Measurements from ENCODE around the gene PSMA4.
"Not testable (repeated sequence)": the region's sequence is repeated elsewhere in the genome, so short reads cannot be mapped to it uniquely, and the experiment has no call there.

PSMA4 gene

DNA sequence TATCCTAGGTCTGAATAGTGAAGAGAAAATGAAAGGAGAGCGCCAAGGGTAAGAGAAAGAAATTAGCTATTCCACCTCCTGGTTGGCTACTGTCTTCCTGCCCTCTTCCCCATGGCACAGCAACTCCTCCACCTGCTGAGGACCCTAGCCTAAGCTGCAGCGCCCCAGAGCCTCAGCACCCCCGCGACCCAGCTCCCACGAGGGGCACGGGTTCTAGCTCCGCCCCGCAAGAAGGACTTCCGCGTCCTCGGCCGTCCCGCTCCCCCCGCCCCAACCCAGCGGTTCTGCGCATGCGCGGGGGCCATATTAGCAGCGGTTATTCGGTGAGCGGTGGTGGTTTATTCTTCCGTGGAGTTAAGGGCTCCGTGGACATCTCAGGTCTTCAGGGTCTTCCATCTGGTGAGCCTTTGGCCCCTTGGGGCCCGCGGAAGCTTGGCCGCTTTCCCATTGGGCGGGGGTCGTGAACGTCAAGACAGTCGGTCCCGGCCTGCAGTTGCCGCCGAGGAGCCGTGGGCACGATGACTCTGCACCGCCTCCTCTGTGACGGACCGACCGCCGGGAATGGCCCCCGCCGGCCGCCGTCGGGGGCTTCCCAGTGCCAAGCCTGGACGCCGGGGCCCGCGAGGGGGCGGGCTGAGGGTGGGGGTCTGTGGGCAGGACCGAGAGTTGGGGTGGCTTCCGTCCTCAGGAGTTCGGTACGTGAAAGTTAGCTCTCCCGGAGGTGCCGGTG is at the start of gene PSMA4:
Gene PSMA4, plus strand, starts transcription at position 304 of the 730 bp plus-strand sequence. CDS start 1,484 bp downstream, outside the sequence.
- DNase-seq: peak; percentile 57

DNA sequence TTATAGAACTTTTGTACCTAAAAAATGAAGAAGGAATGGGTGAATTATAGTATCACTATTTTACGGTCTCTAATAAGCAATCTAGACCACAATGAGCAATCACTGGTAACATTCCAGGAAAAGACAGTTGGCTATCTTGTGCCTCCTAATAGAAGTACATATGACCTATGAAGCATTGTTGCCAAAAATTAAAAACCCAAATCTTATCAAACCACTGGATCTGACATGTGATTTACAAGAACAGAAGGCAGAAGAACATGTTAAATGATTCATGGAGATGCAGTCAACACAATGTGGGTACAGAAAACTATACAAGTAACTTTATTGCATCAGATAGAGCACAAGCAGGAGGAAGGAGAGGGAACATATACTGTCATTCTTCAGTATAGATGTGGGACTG is 47.4 kb upstream of the PSMA4 start:
- DNase-seq: no peak

DNA sequence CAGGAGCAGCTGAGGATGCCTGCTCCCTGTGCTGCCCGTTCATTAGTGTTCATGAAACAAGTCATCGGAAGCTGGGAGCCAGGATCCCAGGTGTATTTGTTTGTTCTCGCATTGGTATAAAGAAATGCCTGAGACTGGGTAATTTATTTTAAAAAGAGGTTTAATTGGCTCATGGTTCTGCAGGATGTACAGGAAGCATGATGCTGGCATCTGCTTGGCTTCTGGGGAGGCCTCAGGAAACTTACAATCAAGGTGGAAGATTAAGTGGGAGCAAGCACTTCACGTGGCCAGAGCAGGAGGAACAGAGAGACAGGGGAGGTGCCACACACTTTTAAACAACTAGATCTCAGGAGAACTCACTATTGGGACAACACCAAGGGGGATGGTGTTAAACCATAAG is 38.4 kb upstream of the PSMA4 start:
- no peak for DNase-seq

DNA sequence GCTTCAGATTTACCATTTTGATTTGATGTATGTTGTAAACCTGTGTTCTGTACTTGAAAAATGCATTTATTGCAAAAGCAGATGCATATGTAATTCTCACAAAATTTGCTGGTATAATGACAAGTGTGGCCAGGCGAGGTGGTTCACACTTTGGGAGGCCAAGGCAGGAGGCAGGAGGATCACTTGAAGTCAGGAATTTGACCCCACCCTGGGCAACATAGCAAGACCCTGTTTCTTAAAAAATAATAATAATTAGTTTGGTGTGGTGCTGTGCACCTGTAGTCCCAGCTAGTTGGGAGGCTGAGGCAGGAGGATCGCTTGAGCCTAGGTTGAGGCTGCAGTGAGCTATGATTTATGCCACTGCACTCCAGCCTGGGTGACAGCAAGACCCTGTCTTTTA is 37.6 kb upstream of the PSMA4 start:
- DNase-seq: no peak

DNA sequence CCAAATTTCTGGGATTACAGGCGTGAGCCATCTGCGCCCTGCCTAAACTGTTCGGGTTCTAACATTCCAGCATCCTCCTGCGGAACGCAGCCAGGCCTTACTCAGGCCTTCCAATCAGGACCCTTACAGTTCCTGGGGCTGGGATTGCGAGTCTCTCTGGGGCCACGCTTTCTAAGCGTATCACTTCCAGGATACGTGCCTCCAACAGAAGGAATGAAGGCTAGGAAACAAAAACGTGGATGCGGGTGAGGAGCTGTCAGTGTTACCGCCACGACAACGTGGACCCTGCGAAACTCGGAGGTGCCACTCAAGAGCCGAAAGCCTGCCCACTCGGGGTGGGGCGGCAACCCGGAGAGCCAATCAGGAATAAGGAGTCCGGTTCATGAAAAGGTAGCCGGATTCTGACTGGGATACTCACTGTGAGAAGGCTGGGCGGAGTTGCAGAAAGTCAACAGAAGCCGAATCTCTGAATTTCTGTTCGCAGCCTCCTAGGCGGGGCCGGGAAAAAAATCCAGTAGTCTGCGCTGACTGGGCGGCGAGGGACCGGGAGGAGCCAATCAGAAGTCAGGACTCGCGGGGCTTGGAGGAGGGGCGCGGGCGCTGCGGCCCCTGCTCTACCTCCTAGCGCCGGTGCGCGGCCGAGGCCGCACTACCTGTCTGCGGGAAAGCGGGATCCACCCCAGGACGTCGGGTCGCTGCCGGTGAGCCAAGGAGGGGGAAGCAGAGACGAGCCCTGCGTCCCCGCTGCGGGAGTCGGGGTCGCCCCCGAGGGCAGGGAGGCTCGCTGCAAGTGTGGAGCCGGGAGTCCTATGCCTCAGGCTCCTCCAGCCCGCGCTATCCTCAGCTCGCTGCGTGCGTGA is 33.0 kb upstream of the PSMA4 start, which contains the start of gene HYKK:
Gene HYKK, plus strand, starts transcription at position 607 of the 860 bp plus-strand sequence. CDS start 5,512 bp downstream, outside the sequence.
- DNase-seq: peak; percentile 76

DNA sequence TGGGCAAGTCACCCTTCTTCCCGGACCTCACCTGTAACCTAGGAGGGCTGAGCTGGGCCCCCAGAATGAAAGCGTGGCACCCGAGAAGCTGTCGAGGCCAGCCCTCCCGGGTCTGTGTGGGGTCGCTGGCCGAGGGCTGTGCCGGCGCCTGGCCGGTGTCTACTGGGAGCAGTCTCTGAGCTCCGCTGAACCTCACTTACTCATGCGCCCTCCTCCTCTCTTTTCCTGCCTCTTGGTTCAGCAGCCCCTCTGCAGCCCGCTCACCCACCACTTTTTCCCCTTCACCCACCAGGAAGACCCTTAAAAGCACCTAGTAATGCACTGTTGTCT is 32.4 kb upstream of the PSMA4 start:
- no peak for DNase-seq

DNA sequence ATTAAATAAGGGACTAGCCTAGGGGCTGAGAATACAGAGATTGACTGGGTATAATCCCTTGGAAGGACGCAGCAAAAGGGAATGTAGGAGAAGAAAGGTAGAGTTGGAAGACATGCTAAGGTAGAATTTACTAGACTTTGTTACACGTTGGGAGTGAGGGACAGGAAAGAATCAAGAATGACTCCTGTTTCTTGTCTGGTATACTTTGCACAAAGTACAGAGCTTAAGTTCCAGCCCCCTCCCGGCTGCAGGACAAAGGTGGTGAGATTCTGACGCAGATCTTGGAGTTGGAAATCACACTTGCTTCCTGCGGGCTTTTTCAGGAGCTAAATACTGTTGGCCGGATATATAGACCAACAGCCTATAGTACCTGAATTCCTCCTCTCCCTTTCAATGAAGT is 32.0 kb upstream of the PSMA4 start:
- DNase-seq: no peak

DNA sequence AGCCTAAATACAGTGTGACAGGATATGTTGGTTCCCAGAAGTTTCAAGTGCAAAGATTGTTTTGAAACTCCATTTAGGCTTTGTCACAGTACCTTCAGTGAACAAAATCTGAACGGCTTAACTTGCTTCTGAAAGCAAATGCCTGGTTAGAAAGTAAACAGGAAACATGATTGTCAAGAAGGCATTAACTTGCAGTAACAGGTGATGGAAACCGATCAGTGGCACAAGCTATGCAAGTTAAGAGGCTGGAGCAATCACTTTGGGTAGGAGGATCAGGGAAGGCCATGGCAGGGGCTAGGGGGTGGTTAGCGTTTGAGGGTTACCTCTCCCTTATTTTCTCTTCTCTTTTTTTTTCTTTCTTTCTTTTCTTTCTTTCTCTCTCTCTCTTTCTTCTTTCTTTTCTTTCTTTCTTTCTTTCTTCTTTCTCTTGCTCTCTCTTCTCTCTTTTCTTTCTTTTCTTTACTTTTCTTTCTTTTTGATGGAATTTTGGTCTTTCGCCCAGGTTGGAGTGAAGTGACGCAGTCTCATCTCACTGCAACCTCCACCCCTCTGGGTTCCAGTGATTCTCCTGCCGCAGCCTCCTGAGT is 30.4 kb upstream of the PSMA4 start:
- no peak for DNase-seq

DNA sequence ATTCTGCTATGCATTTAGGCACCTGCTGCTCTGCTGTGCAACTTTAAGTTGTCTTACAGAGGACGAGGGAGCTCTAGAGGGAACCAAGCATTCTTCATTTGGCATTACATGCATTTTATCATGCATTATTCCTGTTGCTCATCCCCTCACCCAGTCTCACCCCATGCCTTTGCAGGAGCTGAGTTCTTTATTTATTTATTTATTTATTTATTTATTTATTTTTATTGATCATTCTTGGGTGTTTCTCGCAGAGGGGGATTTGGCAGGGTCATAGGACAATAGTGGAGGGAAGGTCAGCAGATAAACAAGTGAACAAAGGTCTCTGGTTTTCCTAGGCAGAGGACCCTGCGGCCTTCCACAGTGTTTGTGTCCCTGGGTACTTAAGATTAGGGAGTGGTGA is 20.2 kb upstream of the PSMA4 start:
- not testable (repeated sequence) for DNase-seq

DNA sequence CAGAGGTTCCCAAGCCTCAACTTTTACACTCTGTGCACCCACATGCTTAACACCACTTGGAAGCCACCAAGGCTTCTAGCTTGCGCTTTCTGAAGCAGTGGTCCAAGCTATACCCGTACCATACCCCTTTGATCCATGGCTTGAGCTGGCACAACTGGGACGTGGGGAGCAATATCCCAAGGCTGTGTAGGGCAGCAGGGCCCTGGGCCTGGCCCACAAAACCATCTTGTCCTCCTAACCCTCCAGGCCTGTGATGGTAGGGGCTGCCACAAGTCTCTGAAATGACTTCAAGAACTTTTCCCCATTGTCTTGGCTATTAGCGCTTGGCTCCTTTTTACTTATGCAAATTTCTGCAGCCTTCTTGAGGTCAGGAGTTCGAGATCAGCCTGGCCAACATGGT is 16.0 kb upstream of the PSMA4 start:
- DNase-seq: no peak

DNA sequence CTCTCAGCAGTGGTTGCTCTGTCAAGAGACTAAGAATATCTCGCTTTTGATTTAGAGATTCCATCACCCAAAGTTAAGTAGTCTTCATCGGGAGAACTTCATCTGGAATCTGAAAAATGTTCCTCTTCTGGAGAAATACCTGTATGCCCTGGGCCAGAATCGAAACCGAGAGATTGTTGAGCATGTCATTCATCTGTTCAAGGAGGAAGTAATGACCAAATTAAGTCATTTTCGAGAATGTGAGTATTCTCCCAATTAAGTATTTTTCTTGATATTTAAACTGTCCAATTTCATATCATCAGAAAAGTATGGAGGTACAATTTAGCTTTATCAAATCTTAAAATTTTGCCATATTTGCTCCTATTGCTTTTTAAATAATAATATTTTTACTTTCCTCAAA is 12.9 kb upstream of the PSMA4 start:
- no peak for DNase-seq

DNA sequence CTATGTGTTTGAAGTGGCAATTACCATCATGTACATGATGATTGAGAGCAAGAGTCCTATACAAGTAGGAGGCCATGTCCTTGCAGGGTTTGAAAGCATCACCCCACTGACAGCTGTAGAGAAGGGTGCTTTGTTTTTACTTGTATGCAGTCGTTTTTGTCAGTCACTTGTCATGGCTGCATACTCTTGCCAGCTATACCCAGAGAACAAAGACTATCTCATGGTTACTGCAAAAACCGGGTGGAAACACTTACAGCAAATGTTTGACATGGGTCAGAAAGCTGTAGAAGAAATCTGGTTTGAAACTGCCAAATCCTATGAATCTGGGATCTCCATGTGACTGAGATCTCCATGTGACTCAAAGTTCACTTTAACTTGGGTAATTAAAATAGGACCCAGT is 6.9 kb upstream of the PSMA4 start:
- DNase-seq: no peak

DNA sequence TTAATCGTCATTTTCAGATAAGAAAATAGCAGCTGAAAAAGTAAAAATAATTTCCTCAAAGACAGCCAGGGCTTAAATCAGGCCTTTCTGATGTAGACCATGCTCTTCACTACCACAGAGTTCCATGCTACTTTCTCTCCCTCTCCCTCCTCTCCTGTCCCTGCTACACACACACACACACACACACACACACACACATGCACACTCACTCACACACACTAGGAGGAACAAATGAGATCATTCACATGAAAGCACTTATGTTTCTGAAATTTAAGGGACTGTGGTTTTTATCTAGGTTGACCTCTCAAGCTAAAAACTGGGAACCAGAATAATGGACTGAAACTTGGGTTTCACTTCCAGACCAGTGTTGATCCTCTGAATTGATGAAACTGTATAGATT is 4.1 kb upstream of the PSMA4 start:
- DNase-seq: no peak

DNA sequence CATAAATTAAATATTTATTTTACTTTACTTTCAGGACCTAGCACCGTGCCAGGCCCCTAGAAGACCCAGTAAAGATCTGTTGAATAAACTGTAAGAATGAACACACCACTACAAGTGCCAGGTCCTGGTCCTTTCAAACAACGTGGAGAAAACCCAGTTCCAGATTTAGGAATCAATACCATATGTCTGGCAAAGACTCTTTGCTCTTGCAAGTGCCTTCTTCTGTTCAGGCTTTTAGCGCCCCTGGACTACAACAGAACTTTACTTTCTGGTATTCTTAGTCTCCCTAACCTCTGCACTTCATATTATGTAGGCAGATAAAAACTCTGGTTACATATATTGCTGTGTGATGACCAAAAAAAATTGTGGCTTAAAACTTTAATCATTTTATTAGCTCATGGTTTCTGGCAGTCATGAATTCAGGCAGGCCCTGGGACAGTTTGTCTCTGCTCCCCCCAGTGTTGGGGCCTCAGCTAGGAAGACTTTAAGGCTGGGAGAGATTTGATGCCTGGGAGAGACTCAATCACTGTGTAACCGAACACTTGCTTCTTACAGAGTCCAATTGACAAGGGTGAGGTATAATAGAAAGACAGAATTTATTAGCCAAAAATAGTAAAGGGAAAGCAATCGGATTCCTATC is 2.9 kb upstream of the PSMA4 start:
- DNase-seq: no peak

DNA sequence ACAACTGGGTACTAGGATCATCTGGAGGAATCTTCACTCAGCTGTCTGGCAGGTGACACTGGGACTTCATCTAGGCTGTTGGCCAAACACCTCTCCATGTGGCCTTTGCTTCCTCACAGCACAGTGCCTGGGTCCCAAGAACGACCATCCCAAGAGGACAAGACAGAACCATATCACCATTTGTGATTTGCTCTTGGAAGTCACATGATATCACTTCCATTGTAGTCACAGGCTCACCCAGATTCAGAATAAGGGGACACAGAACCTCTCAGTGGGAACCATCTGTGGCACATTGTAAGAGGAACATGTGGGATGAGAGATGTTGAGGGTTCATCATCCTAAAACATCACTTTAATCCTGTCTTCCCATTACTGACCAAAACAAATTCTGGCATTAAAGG is 1.9 kb upstream of the PSMA4 start:
- DNase-seq: no peak

DNA sequence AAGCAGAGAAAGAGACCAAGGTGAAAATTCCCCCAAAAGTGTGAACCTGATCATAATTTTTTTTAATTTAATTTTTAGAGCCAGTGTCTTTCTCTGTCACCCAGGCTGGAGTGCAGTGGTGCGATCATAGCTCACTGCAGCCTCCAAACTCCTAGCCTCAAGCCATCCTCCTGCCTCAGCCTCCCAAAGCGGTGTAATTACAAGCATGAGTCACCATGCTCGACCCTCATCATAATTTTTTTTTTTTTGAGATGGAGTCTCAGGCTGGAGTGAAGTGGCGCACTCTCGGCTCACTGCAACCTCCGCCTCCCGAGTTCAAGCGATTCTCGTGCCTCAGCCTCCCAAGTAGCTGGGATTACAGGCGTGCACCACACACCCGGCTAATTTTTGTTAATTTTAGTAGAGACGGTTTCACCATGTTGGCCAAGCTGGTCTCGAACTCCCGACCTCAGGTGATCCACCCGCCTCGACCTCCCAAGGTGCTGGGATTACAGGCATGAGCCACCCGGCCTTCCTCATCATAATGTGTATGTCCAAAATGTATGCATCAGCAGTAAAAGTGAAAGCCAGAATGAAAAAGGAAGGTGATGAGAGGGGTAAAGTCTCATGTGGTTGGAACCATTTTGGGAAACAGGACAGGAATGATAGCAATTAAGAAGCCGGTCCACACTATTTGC is 642 bp upstream of the PSMA4 start:
- not testable (repeated sequence) for DNase-seq

DNA sequence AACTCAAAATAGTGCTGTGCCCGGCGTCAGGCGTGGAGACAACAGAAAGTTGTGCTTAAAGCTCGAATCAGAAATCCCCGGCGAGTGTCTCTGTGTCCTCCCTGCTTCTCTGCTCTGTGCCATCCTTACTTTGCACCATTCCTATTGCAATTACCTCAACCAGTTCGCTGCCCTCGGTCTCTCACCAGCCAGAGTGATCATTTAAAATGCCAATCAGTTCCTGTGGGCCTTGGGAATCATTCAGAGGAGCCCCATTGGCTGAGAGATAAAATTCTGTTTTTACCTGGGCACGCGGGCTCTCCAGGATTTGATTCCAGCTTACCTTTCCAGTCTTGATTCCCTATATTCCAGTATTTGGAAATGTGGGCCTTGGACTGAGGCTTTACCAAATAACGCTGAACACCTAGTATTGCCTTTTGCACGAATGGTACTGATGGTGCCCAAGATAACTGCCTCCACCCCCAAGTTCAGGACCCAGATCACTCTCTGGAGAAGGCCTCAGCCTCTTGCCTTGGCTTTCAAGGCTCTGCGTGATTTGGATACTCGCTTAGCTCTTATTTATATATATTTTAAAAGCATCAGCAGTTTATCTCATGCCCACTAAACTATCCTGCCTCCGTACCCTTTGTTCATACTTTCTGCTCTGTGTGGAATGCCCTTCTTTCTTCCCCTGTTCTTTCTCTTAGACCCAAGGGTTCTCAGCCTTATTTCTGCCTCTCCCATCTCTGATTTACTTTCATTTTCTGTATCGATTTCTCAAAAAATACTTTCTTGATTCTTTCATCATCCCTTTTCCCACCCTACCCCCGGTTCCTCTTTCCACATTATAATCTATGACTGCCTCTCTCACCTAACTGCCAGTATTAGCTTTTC is 863 bp downstream of the PSMA4 start:
- no peak for DNase-seq

DNA sequence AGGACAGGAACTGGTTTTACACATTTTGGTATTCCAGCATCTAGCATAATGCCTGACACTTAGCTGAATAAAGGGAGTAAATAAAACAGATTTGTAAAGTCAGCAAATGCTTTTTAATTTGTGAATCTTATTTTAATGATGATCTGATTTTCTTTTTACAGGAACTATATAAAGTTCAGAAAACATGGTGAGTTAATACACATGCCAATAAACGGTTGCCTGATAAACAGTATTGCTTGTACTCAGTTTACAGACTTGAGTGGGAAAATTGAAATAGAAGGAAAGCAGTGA is 1.4 kb downstream of the PSMA4 start:
- no peak for DNase-seq

DNA sequence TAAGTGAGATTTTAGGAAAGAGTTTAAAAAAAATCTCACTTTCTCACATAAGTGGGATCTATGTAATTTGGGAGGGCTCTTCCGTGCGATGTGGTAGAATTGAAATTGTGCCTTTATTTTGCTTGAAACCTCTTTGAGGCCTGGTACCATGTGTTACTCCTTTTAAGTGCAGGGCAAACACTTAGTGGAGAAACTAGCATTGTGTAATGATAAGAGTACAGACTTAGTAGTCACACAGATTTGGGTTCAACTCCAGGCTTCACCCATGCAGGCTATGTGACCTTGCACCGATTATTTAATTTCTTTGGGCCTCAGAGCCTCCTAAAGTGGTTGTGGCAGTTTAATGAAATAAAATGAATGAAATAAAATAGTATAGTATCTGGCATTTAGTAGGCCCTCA is 2.4 kb downstream of the PSMA4 start:
- no peak for DNase-seq

DNA sequence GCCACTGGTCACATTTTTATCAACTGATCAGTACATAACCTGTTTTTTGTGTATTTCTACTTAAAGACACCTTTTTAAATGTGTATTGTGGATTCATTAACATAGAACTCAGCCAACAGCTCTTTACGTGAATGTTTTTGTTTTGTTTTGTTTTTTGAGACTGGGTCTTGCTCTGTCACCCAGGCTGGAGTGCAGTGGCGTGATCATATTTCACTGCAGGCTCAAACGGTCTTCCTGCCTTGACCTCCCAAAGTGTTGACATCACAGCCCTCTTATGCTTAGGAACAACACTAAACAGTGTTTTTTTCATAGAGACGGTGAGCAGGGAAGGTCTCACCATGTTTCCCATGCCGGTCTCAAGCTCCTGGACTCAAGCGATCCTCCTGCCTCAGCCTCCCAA is 9.9 kb downstream of the PSMA4 start:
- DNase-seq: no peak

DNA sequence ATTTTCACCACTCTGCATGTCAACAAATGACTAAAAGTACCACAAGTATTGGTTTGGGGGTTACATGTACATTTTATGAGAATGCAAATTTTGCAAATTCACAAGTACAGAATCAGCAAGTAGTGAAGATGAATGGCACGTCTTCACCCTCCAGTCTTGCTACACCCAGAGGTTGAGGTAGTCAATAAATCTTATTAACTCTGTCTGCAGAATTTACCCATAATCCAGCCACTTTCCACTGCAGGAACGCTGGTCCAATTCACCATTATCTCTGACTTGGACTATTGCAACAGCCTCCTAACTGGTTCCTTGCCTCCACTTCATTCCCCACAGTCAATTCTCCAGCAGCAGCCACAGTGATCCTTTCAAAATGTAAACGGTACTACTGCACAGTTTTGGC is 10.6 kb downstream of the PSMA4 start:
- DNase-seq: no peak

DNA sequence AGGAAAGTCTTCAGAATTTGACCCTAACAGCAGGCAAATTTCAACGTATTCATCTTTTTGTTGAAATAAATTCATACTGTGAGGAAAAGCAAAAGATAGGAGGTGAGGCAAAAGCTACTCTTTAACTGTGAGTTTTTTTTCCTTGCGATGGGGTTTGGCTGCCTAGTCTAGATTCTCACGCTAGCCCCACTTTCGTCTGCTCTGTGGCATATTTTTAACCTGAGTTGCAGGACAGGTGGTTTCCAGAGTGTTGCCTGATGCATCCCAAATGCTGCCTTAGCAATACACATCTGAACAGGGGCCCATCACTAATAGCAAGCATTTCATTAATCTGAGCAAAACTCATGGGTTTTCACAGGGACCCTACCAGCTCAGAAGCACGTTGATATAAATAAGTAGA is 11.7 kb downstream of the PSMA4 start:
- DNase-seq: no peak
